ENCODE results near the gene SIPA1L3. TPM values are rescaled to one million over a fixed set of nuclear protein-coding genes. Genes with fewer than 3 reads are reported as not detected.

Gene SIPA1L3
- polyA plus RNA-seq, 2 of the 4 experiments (the other 2 are of a cell fraction): 28.9 to 50.6 TPM

- FAIRE-seq (no peak), ATAC-seq (peak; percentile 48 to 53; a peak in 5 of 6 replicates), DNase-seq (ENCODE audit: low read depth in 1 of 2, low spot score in 1 of 2) (peak in 1 of 2 experiments; percentile 40)
- Histone ChIP-seq H3K4me3 (no peak overlapping the region), H3K27ac (no peak overlapping the region), H3K9me3 (no peaks in the 10 kb centered on the region), H3K4me1 (no peaks in the 10 kb centered on the region), H3K4me2 (no peak overlapping the region)
- ChIA-PET CTCF (interaction anchor here (0.5 to 7.2 kb wide), 24 partner anchors 10 to 441 kb away, joined by 3 to 129 read pairs (median 4); partner anchors contain the start of genes SIPA1L3 and WDR87), POLR2A (no interaction called here)
- TF ChIP-seq CHD2 (IDR thresholded peaks at IDR 0.05; ENCODE audit: low read length, partially characterized antibody) (no peak), ZNF302 (CRISPR knock-in tag; IDR thresholded peaks at IDR 0.05) (no peak), SMC3 (IDR thresholded peaks at IDR 0.05) (peak; percentile 20; the same call in 1 of the 3 replicates), NR3C1 (IDR thresholded peaks at IDR 0.05) (no peak), HEYL (CRISPR knock-in tag; IDR thresholded peaks at IDR 0.05) (no peak), GATA3 (IDR thresholded peaks at IDR 0.05; ENCODE audit: borderline replicate concordance) (no peak), JUN (IDR thresholded peaks at IDR 0.05) (no peak), JUNB (IDR thresholded peaks at IDR 0.05) (no peak), FOSL2 (IDR thresholded peaks at IDR 0.05) (no peak), FOSL2 (CRISPR knock-in tag; IDR thresholded peaks at IDR 0.05) (no peak), MAX (IDR thresholded peaks at IDR 0.05) (no peak), CEBPB (IDR thresholded peaks at IDR 0.05) (no peak), ATOH8 (CRISPR knock-in tag; IDR thresholded peaks at IDR 0.05; ENCODE audit: low read depth) (no peak), CTCF (IDR thresholded peaks at IDR 0.05) (peak; percentile 51), RAD21 (conservative IDR thresholded peaks at IDR 0.05 in 1 of 2, IDR thresholded peaks at IDR 0.05 in 1 of 2) (peak in 1 of 2 experiments; percentile 33; a peak in 2 of 5 replicates), HOXB5 (CRISPR knock-in tag; IDR thresholded peaks at IDR 0.05) (no peak), MAFK (IDR thresholded peaks at IDR 0.05; ENCODE audit: partially characterized antibody) (no peak), FOSB (CRISPR knock-in tag; IDR thresholded peaks at IDR 0.05) (no peak), HMGXB4 (CRISPR knock-in tag; IDR thresholded peaks at IDR 0.05; ENCODE audit: borderline replicate concordance) (no peak)
- 94% methylated on average over 5 of the region's 5 CpGs for WGBS (ENCODE audit: missing lambda C conversion rate)
Measured at GRCh38 chr19:38143847-38144246, 236.8 kb downstream of the SIPA1L3 start.

- Histone ChIP-seq H3K4me1 (no peaks in the 10 kb centered on the region), H3K4me3 (no peak overlapping the region), H3K9me3 (no peaks in the 10 kb centered on the region), H3K27ac (no peak overlapping the region), H3K4me2 (no peak overlapping the region)
- 92% methylated on average over 6 of the region's 6 CpGs for WGBS (ENCODE audit: missing lambda C conversion rate)
- CTCF ChIA-PET: interaction anchor here (0.7 to 7.2 kb wide), 10 partner anchors 12 to 242 kb away, joined by 3 to 129 read pairs (median 5); partner anchors contain the start of genes SIPA1L3 and WDR87
- ATAC-seq (no peak), FAIRE-seq (peak; percentile 84), DNase-seq (ENCODE audit: low read depth in 1 of 2, low spot score in 1 of 2) (no peak)
- POLR2A ChIA-PET: no interaction called here
- TF ChIP-seq CEBPB (IDR thresholded peaks at IDR 0.05) (no peak), ZFP36 (IDR thresholded peaks at IDR 0.05; ENCODE audit: borderline replicate concordance, partially characterized antibody) (peak; percentile 26)
Measured at GRCh38 chr19:38144667-38145066, 237.7 kb downstream of the SIPA1L3 start.
